COR-L47 (cell line): ENCODE data around the gene PDZD8.

Experiments used
- DNase-seq: peaks from one replicate; lab custom pipeline; 2025; lab: John Stamatoyannopoulos, UW

Gene PDZD8

DNA sequence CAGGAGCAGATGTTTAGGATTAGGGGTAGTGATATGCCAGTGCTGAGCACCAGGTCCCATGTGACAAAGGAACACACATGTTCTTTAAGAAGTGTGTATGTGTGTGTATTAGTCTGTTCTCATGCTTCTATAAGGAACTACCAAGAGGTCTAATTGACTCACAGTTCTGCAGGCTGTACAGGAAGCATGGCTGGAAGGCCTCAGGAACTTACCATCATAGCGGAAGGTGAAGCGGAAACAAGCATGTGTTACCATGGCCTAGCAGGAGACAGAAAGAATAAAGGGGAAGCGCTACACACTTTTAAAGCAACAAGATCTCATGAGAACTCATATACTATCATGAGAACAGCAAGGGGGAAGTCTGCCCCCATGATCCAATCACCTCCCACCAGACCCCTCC lies 22.8 kb upstream of the PDZD8 start:
- no peak for DNase-seq

DNA sequence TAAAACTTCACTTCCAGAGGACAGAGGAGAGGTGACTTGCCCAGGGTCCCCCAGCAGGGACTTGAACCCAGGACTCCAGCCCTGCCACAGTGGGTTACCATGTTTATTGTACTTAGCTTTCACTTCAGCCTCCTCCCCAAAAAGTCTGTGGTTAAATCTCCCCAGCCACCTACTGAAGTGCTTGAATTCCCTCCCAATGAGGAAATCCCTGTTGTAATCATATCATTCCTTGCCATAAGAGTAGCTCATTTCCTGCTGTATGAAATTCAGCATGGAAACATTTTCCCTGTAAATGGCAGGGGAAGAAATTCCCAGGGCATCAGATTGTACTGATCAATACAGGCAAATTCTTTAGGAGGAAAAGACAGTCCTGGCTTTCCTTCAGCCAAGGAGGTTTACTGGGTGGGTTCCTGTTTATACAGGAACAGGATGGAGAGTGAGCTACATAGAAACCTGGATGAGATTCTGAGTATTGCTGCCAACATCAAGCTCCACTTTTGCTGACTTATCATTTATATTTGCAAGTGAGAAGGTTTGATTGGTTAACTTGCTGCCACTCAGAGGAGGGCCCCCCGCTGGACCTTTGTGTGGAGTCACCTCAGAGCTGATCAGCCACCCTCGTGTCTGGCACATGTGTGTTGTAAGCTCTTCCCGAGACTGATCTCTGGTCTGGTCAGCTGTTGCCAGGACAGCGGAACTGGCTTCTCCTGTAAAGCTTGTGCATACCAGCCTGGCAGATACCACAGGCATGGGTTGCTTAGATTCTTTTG lies 16.4 kb upstream of the PDZD8 start:
- DNase-seq: no peak

GRCh38 chr10:117390420-117390819 lies 15.2 kb upstream of the PDZD8 start:
- no peak for DNase-seq

DNA sequence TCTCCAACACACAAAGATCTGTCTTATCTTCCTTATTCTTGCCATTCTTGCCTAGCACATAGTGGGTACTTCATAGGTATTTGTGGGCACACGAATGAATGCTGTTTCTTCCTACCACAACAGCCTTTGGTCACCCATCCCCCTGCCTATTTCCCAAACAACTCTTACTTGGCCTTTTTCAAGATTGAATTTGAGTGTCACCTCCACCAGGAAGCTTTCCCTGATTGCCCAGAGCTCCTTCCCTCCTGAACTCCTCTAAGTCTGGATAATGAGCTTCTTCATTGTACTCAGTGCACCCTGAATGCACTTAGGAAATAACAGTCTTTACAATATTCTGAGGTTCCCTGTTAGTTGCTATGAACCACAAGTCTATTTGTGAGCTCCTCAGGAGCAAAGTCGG lies 11.6 kb upstream of the PDZD8 start:
- no peak for DNase-seq

DNA sequence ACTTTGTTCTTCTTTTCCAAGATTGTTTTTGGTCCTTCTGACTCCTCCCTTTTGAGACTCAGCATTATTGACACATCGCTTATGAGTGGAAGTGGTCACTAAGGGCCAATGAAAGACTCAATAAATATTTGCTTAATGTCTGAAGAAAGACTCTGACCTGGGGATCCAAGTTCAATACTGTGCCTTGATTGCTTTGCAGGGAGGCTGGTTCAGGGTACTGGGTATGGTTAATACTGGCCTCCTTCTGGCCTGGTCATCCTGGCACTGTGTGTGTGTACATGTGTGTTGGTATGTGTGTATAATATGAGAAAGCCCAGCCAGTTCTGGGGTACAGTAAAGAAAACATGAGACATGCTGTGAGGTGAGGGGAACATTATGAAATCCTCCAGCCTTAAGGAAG lies 7.6 kb upstream of the PDZD8 start:
- no peak for DNase-seq

DNA sequence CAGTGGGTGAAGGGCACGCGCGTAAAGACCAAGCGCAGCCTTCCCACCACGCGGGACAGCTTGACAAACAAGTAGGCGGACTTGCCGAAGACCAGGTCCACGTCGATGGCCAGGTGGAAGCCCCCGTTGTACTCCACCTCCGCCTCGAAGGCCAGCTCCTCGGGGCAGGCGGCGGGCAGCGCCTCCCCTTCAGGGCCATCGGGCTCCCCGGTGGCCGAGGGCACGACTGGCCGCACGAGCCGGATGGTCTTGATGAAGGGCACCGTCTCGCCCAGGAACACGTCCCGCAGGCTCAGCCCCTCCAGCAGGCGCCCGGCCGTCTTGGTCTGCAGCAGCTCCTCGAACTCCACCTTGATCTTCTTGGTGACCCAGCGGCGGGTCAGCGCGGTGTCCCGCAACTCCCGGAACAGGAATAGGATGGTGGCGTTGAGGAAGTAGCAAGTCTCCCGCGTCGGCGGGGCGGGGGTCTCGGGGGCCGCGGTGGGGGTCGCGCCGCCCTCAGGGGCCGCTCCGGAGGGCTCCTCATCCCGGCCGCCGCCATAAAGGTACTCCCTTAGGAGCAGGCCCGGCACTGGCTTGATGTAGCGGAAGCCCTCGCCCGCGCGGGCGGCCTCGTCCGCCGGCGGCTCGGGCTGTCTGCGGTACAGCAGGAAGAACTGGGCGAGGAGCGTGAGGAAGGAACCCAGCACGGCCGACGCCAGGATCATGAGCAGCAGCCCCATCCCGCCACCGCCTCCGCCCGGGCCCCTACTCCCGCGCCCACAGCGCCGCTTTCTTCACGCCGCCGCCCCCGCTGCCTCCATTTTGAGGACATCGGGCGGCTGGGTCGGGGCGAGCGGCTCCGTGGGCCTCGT lies 507 bp downstream of the PDZD8 start:
- DNase-seq: no peak

DNA sequence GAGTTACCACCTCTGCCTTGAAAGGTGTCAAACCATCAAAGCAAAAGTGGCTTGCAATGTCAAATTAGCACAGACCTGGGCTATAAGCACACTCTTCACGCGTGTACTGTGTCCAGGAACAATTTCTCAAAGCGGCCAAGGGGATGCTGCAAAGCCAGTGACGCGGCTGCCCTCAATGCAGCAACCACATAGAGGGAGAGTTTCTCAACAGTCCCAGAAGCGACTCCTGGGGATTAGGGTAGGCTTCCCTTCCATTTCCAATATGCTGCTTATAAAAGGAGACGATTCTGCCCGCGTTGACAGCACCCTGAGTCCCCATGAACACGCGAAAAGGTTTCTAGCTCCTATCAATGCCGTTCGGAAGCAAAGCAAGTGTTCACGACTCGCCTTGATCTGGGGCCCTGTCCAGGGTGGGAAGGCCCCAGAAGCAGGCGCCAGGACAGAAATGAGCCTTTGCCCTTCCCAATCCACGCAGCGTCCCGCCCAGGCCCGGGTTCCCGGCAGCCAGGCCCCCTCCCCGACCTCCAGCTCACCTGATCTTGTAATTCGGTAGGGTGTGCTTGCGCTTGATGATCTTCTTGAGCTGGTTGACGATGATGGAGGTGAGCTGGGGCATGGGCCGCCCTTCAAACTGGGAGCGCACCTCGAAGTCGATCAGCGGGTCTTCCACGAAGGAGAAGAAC lies 1.3 kb downstream of the PDZD8 start:
- DNase-seq: no peak

GRCh38 chr10:117370205-117370604 lies 5.0 kb downstream of the PDZD8 start:
- no peak for DNase-seq

- no peak for DNase-seq
Measured at GRCh38 chr10:117367718-117368117, 7.5 kb downstream of the PDZD8 start.

DNA sequence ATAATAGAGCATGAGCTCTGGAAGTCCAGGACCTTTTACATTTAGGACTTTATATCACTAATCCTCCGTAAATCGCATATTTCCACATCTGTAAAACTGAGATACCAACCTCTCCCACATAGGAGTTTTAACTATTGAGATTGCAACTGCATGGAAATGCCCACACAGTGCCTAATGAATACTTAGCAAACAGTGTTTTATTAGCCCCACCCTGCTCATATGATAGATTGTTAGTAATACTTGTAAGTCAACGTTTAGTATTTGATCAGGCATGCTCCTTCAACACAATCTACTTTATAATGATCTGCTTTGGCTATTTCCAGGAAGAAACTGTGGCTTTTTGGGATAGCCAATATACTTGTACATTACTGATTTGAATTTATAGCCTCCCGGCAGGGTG lies 8.5 kb downstream of the PDZD8 start:
- DNase-seq: no peak

GRCh38 chr10:117365612-117366011 lies 9.6 kb downstream of the PDZD8 start:
- no peak for DNase-seq

DNA sequence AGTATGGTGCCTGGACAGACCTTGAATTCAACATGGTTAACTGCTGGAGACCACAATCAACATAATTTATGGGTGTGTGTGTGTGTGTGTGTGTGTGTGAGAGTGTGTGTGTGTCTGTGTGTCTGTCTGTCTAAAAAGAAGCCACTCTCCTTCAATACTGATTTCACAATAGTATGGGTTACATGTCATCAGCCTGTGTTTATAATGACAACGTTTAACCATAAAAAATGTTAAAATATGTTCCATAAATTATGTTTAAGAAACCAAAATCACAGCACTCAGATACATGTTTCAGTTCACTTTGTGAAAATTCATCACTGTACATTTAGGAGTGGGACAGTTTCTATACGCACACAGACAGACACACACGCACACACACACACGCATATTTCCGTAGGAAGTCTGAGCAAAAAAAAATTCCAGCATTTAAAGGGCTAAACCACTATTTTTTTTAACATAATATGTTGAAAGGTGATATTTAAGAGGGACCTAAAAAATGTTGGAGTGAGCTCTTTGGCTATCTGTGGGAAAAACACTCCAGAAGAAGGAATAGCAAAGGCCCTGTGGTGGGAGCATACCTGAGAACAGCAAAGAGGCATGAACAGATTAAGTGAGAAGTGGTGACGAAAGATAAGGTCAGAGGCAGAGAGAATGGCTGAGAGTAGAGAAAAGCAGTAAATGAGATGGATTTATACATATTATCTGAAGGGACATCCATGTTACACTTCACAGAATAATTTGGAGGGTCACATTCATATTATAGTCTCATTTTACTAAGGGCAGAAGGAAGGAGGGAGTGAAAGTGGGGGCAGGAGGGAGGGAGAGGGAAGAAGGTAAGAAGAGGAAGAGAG lies 10.9 kb downstream of the PDZD8 start:
- no peak for DNase-seq

- DNase-seq: no peak
Measured at GRCh38 chr10:117363028-117363427, 12.2 kb downstream of the PDZD8 start.

GRCh38 chr10:117362313-117362712 lies 12.9 kb downstream of the PDZD8 start:
- no peak for DNase-seq

GRCh38 chr10:117360994-117361667 lies 14.1 kb downstream of the PDZD8 start:
- no peak for DNase-seq

DNA sequence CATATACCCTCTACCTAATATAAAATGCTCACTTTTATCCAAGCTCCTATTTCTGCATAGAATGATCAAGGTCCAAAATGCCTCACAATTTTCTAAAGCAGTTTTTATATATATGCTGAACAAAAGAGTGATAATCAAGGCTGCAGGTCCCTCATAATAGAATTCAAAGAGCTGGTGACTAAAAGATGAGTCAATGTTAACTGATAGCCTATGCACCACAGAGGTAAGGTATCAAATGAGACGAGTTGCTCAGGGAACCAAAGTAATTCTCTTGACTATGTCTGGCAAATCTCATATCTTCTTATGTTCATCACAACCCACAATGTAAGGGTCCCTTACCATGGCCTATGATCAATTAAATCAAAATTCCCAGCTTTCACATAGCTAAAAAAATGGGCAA lies 15.2 kb downstream of the PDZD8 start:
- no peak for DNase-seq

DNA sequence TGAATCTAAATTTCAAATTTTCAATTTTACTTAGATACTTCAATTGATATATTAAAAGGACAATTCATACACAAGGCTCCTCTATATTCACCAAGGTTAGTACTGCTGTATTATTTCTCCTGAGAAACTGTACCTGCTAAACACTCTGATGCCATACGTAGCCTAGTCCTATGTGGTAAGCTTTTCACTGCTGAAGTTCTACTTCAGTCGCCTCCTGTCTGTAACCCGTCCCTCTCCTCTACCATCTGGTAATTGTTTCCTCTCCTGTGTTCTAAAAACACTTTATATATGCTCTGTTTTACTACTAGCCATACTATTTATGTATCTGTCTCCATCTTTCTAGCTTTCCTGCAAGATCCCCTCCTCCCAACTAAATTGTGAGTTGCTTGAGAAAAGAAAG lies 20.2 kb downstream of the PDZD8 start:
- DNase-seq: no peak

- DNase-seq: no peak
Measured at GRCh38 chr10:117353684-117354083, 21.6 kb downstream of the PDZD8 start.

DNA sequence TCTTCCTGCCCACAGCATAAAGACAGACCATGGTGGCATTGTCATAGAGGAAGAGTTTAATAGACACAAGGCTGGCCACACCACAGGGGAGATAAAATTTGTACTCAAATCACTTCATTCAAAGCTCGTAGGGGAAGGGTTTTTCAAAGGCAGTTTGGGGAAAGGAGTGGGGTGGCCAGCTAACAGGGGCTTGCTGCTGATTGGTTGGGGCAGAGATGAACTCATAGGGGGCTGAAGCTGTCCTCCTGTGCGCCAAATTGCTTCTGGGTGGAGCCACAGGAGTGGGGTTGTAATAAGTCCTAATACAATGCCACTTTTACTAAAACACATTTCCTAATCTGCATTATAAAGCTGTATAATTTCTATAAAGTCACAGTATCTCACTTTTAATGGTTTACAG lies 22.5 kb downstream of the PDZD8 start:
- no peak for DNase-seq

- no peak for DNase-seq
Measured at GRCh38 chr10:117351996-117352395, 23.2 kb downstream of the PDZD8 start.

DNA sequence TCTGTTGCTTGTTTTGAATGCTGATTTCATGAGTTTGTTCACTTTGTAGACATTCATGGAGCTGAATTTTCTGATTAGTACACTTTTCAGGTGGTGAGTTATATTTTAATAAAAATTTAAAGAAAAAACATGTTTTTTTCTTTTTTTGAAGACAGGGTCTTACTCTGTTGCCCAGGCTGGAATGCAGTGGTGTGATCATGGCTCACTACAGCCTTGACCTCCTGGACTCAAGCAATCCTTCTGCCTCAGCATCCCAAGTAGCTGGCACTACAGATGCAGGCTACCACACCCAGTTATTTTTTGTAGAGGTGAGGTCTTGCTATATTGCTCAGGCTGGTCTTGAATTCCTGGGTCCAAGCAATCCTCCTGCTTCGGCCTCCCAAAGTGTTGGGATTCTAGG lies 23.7 kb downstream of the PDZD8 start:
- DNase-seq: no peak
